ENCODE measurements around the gene TSPAN11. TPM values are rescaled to one million over a fixed set of nuclear protein-coding genes. Genes with fewer than 3 reads are reported as not detected.

The TSPAN11 gene
- total RNA-seq, 1 experiment from 2014 or later, result not detected

DNA sequence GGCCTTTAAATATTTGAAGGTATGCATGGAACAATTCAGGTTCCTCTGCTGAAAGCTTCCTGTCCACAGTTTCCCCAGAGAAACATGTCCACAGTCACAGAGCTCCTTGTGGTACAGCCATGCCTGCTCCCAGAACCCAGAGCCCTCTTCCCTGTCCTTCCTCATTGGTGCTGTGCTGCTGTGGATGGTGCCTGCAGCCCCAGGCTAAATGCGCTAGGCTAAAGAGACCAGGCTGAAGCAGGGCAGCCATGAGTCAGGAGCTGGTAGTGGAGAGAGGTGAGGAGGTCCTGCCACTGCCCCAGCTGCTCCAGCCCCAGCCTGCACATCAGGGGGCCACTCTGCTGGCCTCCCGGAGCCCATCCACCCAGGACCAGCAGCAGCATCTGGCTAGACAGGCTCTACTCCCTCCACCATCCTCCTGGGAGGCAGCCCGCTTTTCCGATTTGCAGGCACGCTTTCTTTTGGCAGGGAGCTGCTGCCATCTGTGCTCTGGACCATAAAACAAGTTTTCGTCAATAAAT is 81.8 kb downstream of the TSPAN11 start:
- Histone ChIP-seq H3K36me3 (ENCODE audit: control insufficient read depth, insufficient read depth, low read length) (no peaks in the 10 kb centered on the region), H3K9me3 (no peaks in the 10 kb centered on the region), H3K4me3 (ENCODE audit: low read depth, low read length) (no peak overlapping the region), H3K27me3 (replicated peaks; ENCODE audit: control insufficient read depth, insufficient read depth, low read length) (no peaks in the 10 kb centered on the region), H3K4me1 (peaks cover 5% of the 10 kb centered on the region; the same call in 1 of the 2 replicates)
- TF ChIP-seq, protein P1, sequence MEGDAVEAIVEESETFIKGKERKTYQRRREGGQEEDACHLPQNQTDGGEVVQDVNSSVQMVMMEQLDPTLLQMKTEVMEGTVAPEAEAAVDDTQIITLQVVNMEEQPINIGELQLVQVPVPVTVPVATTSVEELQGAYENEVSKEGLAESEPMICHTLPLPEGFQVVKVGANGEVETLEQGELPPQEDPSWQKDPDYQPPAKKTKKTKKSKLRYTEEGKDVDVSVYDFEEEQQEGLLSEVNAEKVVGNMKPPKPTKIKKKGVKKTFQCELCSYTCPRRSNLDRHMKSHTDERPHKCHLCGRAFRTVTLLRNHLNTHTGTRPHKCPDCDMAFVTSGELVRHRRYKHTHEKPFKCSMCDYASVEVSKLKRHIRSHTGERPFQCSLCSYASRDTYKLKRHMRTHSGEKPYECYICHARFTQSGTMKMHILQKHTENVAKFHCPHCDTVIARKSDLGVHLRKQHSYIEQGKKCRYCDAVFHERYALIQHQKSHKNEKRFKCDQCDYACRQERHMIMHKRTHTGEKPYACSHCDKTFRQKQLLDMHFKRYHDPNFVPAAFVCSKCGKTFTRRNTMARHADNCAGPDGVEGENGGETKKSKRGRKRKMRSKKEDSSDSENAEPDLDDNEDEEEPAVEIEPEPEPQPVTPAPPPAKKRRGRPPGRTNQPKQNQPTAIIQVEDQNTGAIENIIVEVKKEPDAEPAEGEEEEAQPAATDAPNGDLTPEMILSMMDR (IDR thresholded peaks at IDR 0.05; ENCODE audit: insufficient read depth in 1 of 2, low read depth in 1 of 2, low read length in 1 of 2, severe bottlenecking in 1 of 2, unreplicated experiment in 1 of 2), result no peak
- Mint-ChIP-seq H3K27me3 (ENCODE audit: insufficient read depth, unreplicated experiment) (peaks cover 4% of the 10 kb centered on the region), H3K36me3 (ENCODE audit: insufficient read depth, unreplicated experiment) (no peaks in the 10 kb centered on the region), H3K9me3 (ENCODE audit: unreplicated experiment) (no peaks in the 10 kb centered on the region), H3K4me3 (ENCODE audit: unreplicated experiment) (no peak overlapping the region), H3K4me1 (ENCODE audit: low read depth, unreplicated experiment) (no peaks in the 10 kb centered on the region), H3K27ac (ENCODE audit: unreplicated experiment) (no peak overlapping the region)
- CTCF ChIA-PET, result no interaction called here
- BruUV-seq (replicated peaks), result no TSS peak
- DNase-seq, result no peak
- POLR2A ChIA-PET, result no interaction called here
- intact Hi-C loops (cut with micrococcal nuclease; ENCODE audit: unreplicated experiment), result no loop called here

DNA sequence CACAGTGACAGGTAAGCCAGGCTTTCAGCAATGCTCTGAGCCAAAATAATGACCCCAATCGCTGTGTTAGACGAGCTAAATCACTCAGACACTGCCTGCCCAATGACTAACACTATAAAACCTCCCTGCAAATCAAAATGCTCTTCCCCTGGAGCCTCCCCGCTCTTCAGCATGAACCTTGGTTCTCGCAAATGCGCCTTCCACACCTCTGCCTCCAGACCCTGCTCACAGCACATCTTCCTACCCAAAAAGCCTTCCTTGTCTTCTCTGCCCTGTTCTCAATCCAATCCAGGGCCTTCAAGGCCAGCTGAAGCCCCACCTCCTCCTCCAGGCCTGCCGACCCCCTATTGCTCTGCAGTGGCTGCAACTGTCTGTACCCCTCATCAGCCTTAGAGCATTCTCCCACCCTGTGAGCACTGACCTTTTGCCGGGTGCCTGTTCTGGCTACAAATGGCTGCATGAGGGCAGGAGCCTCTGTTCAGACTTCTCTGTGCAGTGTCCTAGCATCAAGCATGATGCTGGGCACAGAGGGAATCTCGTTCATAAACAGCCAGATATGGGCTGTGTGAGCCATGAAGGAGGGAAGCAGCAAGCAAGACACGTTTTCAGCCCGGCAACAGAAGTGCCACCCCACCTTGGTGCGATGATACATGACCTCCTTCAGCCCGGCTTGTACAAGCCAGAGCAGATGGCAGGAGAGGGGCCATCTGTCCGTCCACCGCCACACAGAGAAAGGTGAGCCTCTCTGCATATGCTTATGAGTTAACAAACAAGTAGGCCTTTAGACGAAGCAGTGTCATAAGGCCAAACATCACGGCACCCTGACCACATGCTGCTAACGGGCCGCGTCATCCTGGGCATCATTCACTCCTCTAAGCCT is 82.7 kb downstream of the TSPAN11 start:
- H3K9me3 ChIP-seq, result no peaks in the 10 kb centered on the region
- no peaks in the 10 kb centered on the region for H3K9me3 Mint-ChIP-seq (ENCODE audit: unreplicated experiment)
- H3K27me3 ChIP-seq (replicated peaks; ENCODE audit: control insufficient read depth, insufficient read depth, low read length), result no peaks in the 10 kb centered on the region
- intact Hi-C loops (cut with micrococcal nuclease; ENCODE audit: unreplicated experiment), result no loop called here
- POLR2A ChIA-PET, result no interaction called here
- no peaks in the 10 kb centered on the region for H3K4me1 Mint-ChIP-seq (ENCODE audit: low read depth, unreplicated experiment)
- H3K4me3 Mint-ChIP-seq (ENCODE audit: unreplicated experiment), result no peak overlapping the region
- peaks cover 5% of the 10 kb centered on the region; the same call in 1 of the 2 replicates for H3K4me1 ChIP-seq
- DNase-seq, result no peak
- BruUV-seq (replicated peaks), result no TSS peak
- no peak overlapping the region for H3K4me3 ChIP-seq (ENCODE audit: low read depth, low read length)
- no peaks in the 10 kb centered on the region for H3K36me3 ChIP-seq (ENCODE audit: control insufficient read depth, insufficient read depth, low read length)
- CTCF ChIA-PET, result no interaction called here
- peaks cover 4% of the 10 kb centered on the region for H3K27me3 Mint-ChIP-seq (ENCODE audit: insufficient read depth, unreplicated experiment)
- TF ChIP-seq, protein P1 (IDR thresholded peaks at IDR 0.05; ENCODE audit: insufficient read depth in 1 of 2, low read depth in 1 of 2, low read length in 1 of 2, severe bottlenecking in 1 of 2, unreplicated experiment in 1 of 2), result no peak
- no peaks in the 10 kb centered on the region for H3K36me3 Mint-ChIP-seq (ENCODE audit: insufficient read depth, unreplicated experiment)
- H3K27ac Mint-ChIP-seq (ENCODE audit: unreplicated experiment), result no peak overlapping the region

DNA sequence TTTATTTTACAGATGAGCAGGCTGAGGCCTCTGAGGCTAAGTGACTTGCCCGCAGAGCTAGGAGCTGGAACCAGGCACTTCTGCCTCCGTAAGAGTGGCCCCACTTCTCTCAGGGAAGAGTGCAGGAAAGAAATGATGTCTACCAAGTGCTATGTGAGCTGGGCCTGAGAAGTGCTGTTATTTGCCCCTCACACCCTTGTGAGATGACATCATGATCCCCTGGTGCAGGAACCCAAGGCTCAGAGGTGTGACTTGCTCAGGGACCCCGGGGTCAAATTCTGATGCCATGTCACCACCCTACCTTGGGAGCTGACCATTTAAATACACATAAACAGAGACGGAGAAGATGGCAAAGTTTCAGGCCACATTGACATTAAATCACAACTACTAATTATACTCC is 83.4 kb downstream of the TSPAN11 start:
- H3K9me3 ChIP-seq, result no peaks in the 10 kb centered on the region
- no peaks in the 10 kb centered on the region for H3K9me3 Mint-ChIP-seq (ENCODE audit: unreplicated experiment)
- H3K27me3 Mint-ChIP-seq (ENCODE audit: insufficient read depth, unreplicated experiment), result peaks cover 5% of the 10 kb centered on the region
- no TSS peak for BruUV-seq (replicated peaks)
- no peak overlapping the region for H3K4me3 ChIP-seq (ENCODE audit: low read depth, low read length)
- CTCF ChIA-PET, result no interaction called here
- H3K4me1 Mint-ChIP-seq (ENCODE audit: low read depth, unreplicated experiment), result no peaks in the 10 kb centered on the region
- no peaks in the 10 kb centered on the region for H3K36me3 ChIP-seq (ENCODE audit: control insufficient read depth, insufficient read depth, low read length)
- H3K4me1 ChIP-seq, result peaks cover 5% of the 10 kb centered on the region; the same call in 1 of the 2 replicates
- H3K27ac Mint-ChIP-seq (ENCODE audit: unreplicated experiment), result no peak overlapping the region
- no peaks in the 10 kb centered on the region for H3K36me3 Mint-ChIP-seq (ENCODE audit: insufficient read depth, unreplicated experiment)
- no peak overlapping the region for H3K4me3 Mint-ChIP-seq (ENCODE audit: unreplicated experiment)
- TF ChIP-seq, protein P1 (IDR thresholded peaks at IDR 0.05; ENCODE audit: insufficient read depth in 1 of 2, low read depth in 1 of 2, low read length in 1 of 2, severe bottlenecking in 1 of 2, unreplicated experiment in 1 of 2), result no peak
- no peak for DNase-seq
- no peaks in the 10 kb centered on the region for H3K27me3 ChIP-seq (replicated peaks; ENCODE audit: control insufficient read depth, insufficient read depth, low read length)
- POLR2A ChIA-PET, result no interaction called here
- intact Hi-C loops (cut with micrococcal nuclease; ENCODE audit: unreplicated experiment), result no loop called here
